Cortex of kidney (tissue), 1 donor: ENCODE measurements around the gene ZNF783.
"Not testable (repeated sequence)": the region's sequence is repeated elsewhere in the genome, so short reads cannot be mapped to it uniquely, and the experiment has no call there.

ENCODE experiments used
- DNase-seq: peaks from one replicate; lab custom pipeline; 2025; lab: John Stamatoyannopoulos, UW

Gene ZNF783

GRCh38 chr7:149300620-149301285 is 38.8 kb downstream of the ZNF783 start:
- DNase-seq, result no peak

- DNase-seq, result no peak
Measured at GRCh38 chr7:149302222-149302621, 40.2 kb downstream of the ZNF783 start.

GRCh38 chr7:149302865-149303264 is 40.9 kb downstream of the ZNF783 start:
- DNase-seq, result no peak

GRCh38 chr7:149304006-149304405 is 42.0 kb downstream of the ZNF783 start:
- no peak for DNase-seq

- DNase-seq, result no peak
Measured at GRCh38 chr7:149306854-149307253, 44.9 kb downstream of the ZNF783 start.

- no peak for DNase-seq
Measured at GRCh38 chr7:149307775-149308501, 45.9 kb downstream of the ZNF783 start.

- no peak for DNase-seq
Measured at GRCh38 chr7:149310113-149310836, 48.3 kb downstream of the ZNF783 start.

- DNase-seq, result no peak
Measured at GRCh38 chr7:149310990-149311573, 49.1 kb downstream of the ZNF783 start.

GRCh38 chr7:149313981-149314380 is 52.0 kb downstream of the ZNF783 start:
- DNase-seq, result no peak

GRCh38 chr7:149316606-149317005 is 54.6 kb downstream of the ZNF783 start:
- DNase-seq, result no peak

- DNase-seq, result no peak
Measured at GRCh38 chr7:149317496-149317895, 55.5 kb downstream of the ZNF783 start.

- DNase-seq, result no peak
Measured at GRCh38 chr7:149317986-149318672, 56.1 kb downstream of the ZNF783 start.

- DNase-seq, result no peak
Measured at GRCh38 chr7:149319376-149319775, 57.4 kb downstream of the ZNF783 start.

- DNase-seq, result no peak
Measured at GRCh38 chr7:149320313-149321124, 58.5 kb downstream of the ZNF783 start.

GRCh38 chr7:149321125-149321905 is 59.3 kb downstream of the ZNF783 start:
- not testable (repeated sequence) for DNase-seq

- DNase-seq, result no peak
Measured at GRCh38 chr7:149321978-149322541, 60.1 kb downstream of the ZNF783 start.

GRCh38 chr7:149322737-149323136 is 60.7 kb downstream of the ZNF783 start:
- no peak for DNase-seq

- DNase-seq, result no peak
Measured at GRCh38 chr7:149325248-149325647, 63.3 kb downstream of the ZNF783 start.

- no peak for DNase-seq
Measured at GRCh38 chr7:149329265-149329664, 67.3 kb downstream of the ZNF783 start.

- DNase-seq, result no peak
Measured at GRCh38 chr7:149329766-149330334, 67.9 kb downstream of the ZNF783 start.
